Activated naive CD4-positive, alpha-beta T cell treated with anti-CD3 and anti-CD28 coated beads, Interleukin-2, amount 10 ng/mL, durations not matched to agents 7 days and 5 days (primary cell): ENCODE data around the gene KY.

Experiments
- CTCF ChIA-PET: fragments of 350-600 bp; sonication (Branson Sonifier 250); formaldehyde crosslinking; loops from one replicate; lab custom pipeline; 2021; ENCODE audit warnings: antibody characterized with exemption; lab: Charles Lee
- DNase-seq: peaks from one replicate; pipeline ENCODE4 v3.0.0-alpha.2; 2020
- H3K27ac Mint-ChIP-seq: one replicate; pipeline ENCODE4 v1.8.0; 2021; ENCODE audit warnings: mild to moderate bottlenecking, moderate library complexity, mixed read lengths
- H3K27me3 Mint-ChIP-seq: one replicate; pipeline ENCODE4 v1.8.0; 2021; ENCODE audit warnings: mild to moderate bottlenecking, mixed read lengths
- H3K36me3 Mint-ChIP-seq: one replicate; pipeline ENCODE4 v1.8.0; 2021; ENCODE audit warnings: mixed read lengths
- H3K4me1 Mint-ChIP-seq: one replicate; pipeline ENCODE4 v1.8.0; 2021; ENCODE audit warnings: mixed read lengths
- H3K4me3 Mint-ChIP-seq: one replicate; pipeline ENCODE4 v1.8.0; 2021; ENCODE audit warnings: mild to moderate bottlenecking, moderate library complexity, mixed read lengths
- H3K9me3 Mint-ChIP-seq: one replicate; pipeline ENCODE4 v1.8.0; 2021; ENCODE audit warnings: mixed read lengths

KY gene

GRCh38 chr3:134564991-134565390 is 85.8 kb downstream of the KY start:
- no peak for DNase-seq
- Mint-ChIP-seq H3K27ac (no peak overlapping the region), H3K9me3 (peaks cover 7% of the 10 kb centered on the region), H3K4me1 (peaks cover 2% of the 10 kb centered on the region), H3K4me3 (no peak overlapping the region), H3K36me3 (peaks cover 27% of the 10 kb centered on the region), H3K27me3 (no peaks in the 10 kb centered on the region)
- CTCF ChIA-PET, result no interaction called here

- no peak for DNase-seq
- Mint-ChIP-seq H3K27me3 (no peaks in the 10 kb centered on the region), H3K27ac (no peak overlapping the region), H3K4me3 (no peak overlapping the region), H3K36me3 (peaks cover 38% of the 10 kb centered on the region), H3K9me3 (peaks cover 2% of the 10 kb centered on the region), H3K4me1 (peaks cover 2% of the 10 kb centered on the region)
- CTCF ChIA-PET, result no interaction called here
These were observed 87.2 kb downstream of the KY start for GRCh38 chr3:134563601-134564000.

GRCh38 chr3:134562055-134562454 is 88.8 kb downstream of the KY start:
- Mint-ChIP-seq H3K9me3 (no peaks in the 10 kb centered on the region), H3K27me3 (no peaks in the 10 kb centered on the region), H3K4me1 (peaks cover 2% of the 10 kb centered on the region), H3K36me3 (peaks cover 43% of the 10 kb centered on the region), H3K27ac (no peak overlapping the region), H3K4me3 (no peak overlapping the region)
- CTCF ChIA-PET, result no interaction called here
- DNase-seq, result no peak

GRCh38 chr3:134559591-134559990 is 91.2 kb downstream of the KY start:
- Mint-ChIP-seq H3K9me3 (no peaks in the 10 kb centered on the region), H3K36me3 (peaks cover 41% of the 10 kb centered on the region), H3K4me1 (peaks cover 2% of the 10 kb centered on the region), H3K27ac (no peak overlapping the region), H3K4me3 (no peak overlapping the region), H3K27me3 (no peaks in the 10 kb centered on the region)
- CTCF ChIA-PET, result no interaction called here
- DNase-seq, result no peak
